Measurements from ENCODE around the gene FZD7.

Gene FZD7

GRCh38 chr2:202001826-202002225 is 31.8 kb upstream of the FZD7 start:
- TF ChIP-seq CTCF (IDR thresholded peaks at IDR 0.05; ENCODE audit: borderline replicate concordance, control extremely low read depth, extremely low read depth, insufficient read depth, missing control alignments), result no peak
- in situ Hi-C loops (cut with MboI; ENCODE audit: low sequenced_read_pairs, unreplicated experiment), result no loop called here
- no peak for DNase-seq (ENCODE audit: low spot score)

- no peak for DNase-seq (ENCODE audit: low spot score)
- no peak for TF ChIP-seq CTCF (IDR thresholded peaks at IDR 0.05; ENCODE audit: borderline replicate concordance, control extremely low read depth, extremely low read depth, insufficient read depth, missing control alignments)
- in situ Hi-C loops (cut with MboI; ENCODE audit: low sequenced_read_pairs, unreplicated experiment), result no loop called here
Observed at GRCh38 chr2:202002381-202002780, 31.3 kb upstream of the FZD7 start.

GRCh38 chr2:202005272-202005887 is 28.3 kb upstream of the FZD7 start:
- DNase-seq (ENCODE audit: low spot score), result peak; percentile 56
- no peak for TF ChIP-seq CTCF (IDR thresholded peaks at IDR 0.05; ENCODE audit: borderline replicate concordance, control extremely low read depth, extremely low read depth, insufficient read depth, missing control alignments)
- in situ Hi-C loops (cut with MboI; ENCODE audit: low sequenced_read_pairs, unreplicated experiment), result no loop called here

GRCh38 chr2:202006301-202006700 is 27.4 kb upstream of the FZD7 start:
- no peak for TF ChIP-seq CTCF (IDR thresholded peaks at IDR 0.05; ENCODE audit: borderline replicate concordance, control extremely low read depth, extremely low read depth, insufficient read depth, missing control alignments)
- in situ Hi-C loops (cut with MboI; ENCODE audit: low sequenced_read_pairs, unreplicated experiment), result no loop called here
- DNase-seq (ENCODE audit: low spot score), result no peak

- TF ChIP-seq CTCF (IDR thresholded peaks at IDR 0.05; ENCODE audit: borderline replicate concordance, control extremely low read depth, extremely low read depth, insufficient read depth, missing control alignments), result no peak
- in situ Hi-C loops (cut with MboI; ENCODE audit: low sequenced_read_pairs, unreplicated experiment), result no loop called here
- no peak for DNase-seq (ENCODE audit: low spot score)
Observed at GRCh38 chr2:202007015-202007982, 26.4 kb upstream of the FZD7 start.

- no peak for DNase-seq (ENCODE audit: low spot score)
- TF ChIP-seq CTCF (IDR thresholded peaks at IDR 0.05; ENCODE audit: borderline replicate concordance, control extremely low read depth, extremely low read depth, insufficient read depth, missing control alignments), result no peak
- in situ Hi-C loops (cut with MboI; ENCODE audit: low sequenced_read_pairs, unreplicated experiment), result no loop called here
Observed at GRCh38 chr2:202007983-202008354, 25.7 kb upstream of the FZD7 start.

Data from GM13976 (cell line).